HAP-1 (cell line): ENCODE measurements around the gene SIRPD.
"Not testable (repeated sequence)": the region's sequence is repeated elsewhere in the genome, so short reads cannot be mapped to it uniquely, and the experiment has no call there.

ENCODE experiments used
- DNase-seq, 2 experiments: peaks; one replicate each; pipeline ENCODE4 v3.0.0-alpha.2; 2016 to 2020; ENCODE audit warnings: low spot score in 2 of 2
- H3K27me3 ChIP-seq: fragments of 250-450 bp; sonication (Bioruptor Pico); 2 replicates; pipeline ENCODE4 v1.5.1; 2020; ENCODE audit warnings: low read depth, mild to moderate bottlenecking, moderate library complexity
- H3K36me3 ChIP-seq: fragments of 250-450 bp; sonication (Bioruptor Pico); replicated peaks from 2 replicates; pipeline ENCODE4 v1.5.1; 2020; ENCODE audit warnings: mild to moderate bottlenecking
- H3K4me1 ChIP-seq: fragments of 250-450 bp; sonication (Bioruptor Pico); 2 replicates; pipeline ENCODE4 v1.5.1; 2020; ENCODE audit warnings: mild to moderate bottlenecking
- H3K4me3 ChIP-seq: fragments of 250-450 bp; sonication (Bioruptor Pico); 2 replicates; pipeline ENCODE4 v1.5.1; 2020; ENCODE audit warnings: mild to moderate bottlenecking, moderate library complexity
- H3K9me3 ChIP-seq: fragments of 250-450 bp; sonication (Bioruptor Pico); 2 replicates; pipeline ENCODE4 v1.5.1; 2020; ENCODE audit warnings: mild to moderate bottlenecking, moderate library complexity
- in situ Hi-C: fragments of 300-500 bp; cut with MboI; formaldehyde crosslinking; loops from 3 replicates; pipeline ENCODE4 v1.14.3; 2020; ENCODE audit warnings: low sequenced_read_pairs, inconsistent platforms, mixed read lengths

SIRPD gene

DNA sequence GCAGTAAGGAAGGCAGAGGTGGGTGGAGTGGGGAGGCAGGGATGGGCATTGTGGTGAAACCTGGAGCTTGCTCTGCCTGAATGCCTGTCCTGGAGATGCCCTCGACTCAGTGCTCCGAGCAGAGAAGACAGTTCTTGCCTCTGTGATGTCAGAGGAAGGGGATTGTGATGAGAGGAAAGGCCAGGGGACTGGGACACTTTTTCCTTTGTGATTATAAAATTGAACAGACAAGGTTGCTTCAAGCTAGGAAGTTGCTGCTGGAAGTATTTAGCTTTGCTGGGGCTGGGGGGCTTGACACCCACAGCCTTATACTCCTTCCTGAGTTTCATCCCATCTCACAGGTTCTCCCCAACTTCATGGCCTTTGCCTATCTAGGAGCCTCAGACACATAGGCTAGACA, at the start of gene SIRPD:
Gene SIRPD, minus strand, starts transcription at position 101 of the 400 bp plus-strand sequence. Its CDS starts 52 bp downstream, at position 49.
- H3K4me3 ChIP-seq = no peak within 1 kb of the TSS
- no peaks in the 10 kb centered on the region for H3K4me1 ChIP-seq
- 0 out of 2 replicates have a peak, but pooled peaks cover 3% of the 10 kb centered on the region for H3K27me3 ChIP-seq
- no peak for DNase-seq
- in situ Hi-C loops = no loop called here
- no peaks in the 10 kb centered on the region for H3K9me3 ChIP-seq
- H3K36me3 ChIP-seq = no peaks in the 10 kb centered on the region

DNA sequence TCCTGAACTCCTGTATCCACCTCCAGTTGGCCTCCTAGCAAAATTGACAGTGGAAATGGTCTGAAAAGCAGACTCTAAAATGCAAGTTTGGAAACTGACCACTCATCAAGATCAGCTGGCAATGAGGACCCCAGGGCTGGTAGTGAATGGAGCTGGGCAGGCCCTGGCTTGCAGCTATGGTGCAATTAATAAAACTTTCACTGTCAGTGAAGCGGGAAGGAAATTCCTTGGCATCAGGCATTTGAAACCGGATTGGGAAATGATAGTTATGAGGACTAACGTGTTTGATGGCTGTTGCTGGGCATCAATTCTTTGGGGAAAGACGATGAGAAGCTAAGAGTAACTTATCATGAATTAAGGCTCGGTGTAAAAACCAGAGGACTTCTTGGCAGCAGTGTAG, 43.2 kb upstream of the SIRPD start:
- no peak for DNase-seq
- in situ Hi-C loops = no loop called here
- Histone ChIP-seq H3K4me1 (no peaks in the 10 kb centered on the region), H3K36me3 (no peaks in the 10 kb centered on the region), H3K27me3 (no peaks in the 10 kb centered on the region), H3K4me3 (no peak overlapping the region), H3K9me3 (no peaks in the 10 kb centered on the region)

DNA sequence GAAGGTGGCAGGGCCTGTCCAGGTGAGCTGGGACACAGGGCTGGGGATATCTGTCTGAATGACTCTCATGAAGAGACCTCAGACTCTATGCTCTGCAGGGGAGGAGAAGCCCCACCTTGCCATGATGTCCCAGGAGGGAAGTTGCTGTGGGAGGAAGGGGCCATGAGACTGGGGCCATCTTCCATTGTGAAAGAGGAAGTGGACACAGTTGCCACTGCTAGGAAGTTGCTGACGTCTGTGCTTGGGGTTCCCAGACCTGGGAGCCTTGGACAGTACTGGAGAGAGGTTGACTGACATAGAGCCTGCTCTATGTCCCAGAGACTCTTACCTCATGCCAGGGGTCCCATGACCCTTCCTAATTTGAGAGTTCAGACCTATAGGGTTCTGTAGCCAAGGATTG, 37.8 kb upstream of the SIRPD start:
- Histone ChIP-seq H3K36me3 (no peaks in the 10 kb centered on the region), H3K27me3 (no peaks in the 10 kb centered on the region), H3K9me3 (no peaks in the 10 kb centered on the region), H3K4me1 (no peaks in the 10 kb centered on the region), H3K4me3 (no peak overlapping the region)
- in situ Hi-C loops = no loop called here
- no peak for DNase-seq

DNA sequence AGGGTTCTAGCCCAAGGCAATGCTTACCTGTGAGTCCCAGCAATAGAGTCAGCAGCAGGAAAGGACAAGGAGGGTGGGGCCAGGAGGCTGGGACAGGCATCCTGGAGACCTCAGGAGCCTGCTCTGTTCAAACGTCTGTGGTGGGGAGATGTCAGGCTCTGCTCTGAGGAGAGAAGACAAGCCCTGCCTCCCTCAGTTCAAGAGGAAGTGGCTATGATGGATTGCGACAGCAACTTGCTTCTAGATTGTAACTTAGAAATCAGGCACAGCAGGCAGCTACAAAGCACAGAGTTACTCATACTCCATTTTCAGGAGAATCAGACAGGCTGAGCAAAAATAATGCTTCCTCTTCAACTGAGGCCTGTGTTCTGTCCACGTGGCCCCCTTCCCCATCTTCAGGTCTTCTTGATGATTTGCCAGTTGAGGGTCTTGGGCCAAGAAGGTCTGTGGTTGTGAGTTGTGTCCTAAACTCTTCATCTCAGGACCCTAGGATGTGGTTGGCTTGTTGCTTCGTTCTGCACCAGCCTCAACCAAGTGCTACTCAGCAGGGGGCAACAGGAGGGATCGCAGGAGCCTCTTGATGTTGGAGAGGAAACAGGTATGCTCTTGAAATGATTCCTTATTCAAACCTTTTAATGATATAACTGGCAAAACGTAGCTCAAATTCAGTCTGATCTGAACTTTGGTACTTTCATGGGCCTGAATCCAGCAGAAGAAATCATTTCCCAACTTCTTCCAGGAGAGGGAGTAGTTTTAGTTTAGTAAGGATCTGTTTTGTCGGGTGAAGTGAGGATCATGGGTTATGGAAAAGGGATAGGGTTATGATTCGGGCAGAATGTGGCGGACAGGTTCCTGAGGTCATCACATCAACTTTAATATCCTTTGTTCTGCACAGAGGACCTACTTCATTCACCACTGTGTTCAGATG, 31.3 kb upstream of the SIRPD start:
- Histone ChIP-seq H3K27me3 (no peaks in the 10 kb centered on the region), H3K4me1 (no peaks in the 10 kb centered on the region), H3K9me3 (no peaks in the 10 kb centered on the region), H3K36me3 (no peaks in the 10 kb centered on the region), H3K4me3 (no peak overlapping the region)
- in situ Hi-C loops = no loop called here
- no peak for DNase-seq

DNA sequence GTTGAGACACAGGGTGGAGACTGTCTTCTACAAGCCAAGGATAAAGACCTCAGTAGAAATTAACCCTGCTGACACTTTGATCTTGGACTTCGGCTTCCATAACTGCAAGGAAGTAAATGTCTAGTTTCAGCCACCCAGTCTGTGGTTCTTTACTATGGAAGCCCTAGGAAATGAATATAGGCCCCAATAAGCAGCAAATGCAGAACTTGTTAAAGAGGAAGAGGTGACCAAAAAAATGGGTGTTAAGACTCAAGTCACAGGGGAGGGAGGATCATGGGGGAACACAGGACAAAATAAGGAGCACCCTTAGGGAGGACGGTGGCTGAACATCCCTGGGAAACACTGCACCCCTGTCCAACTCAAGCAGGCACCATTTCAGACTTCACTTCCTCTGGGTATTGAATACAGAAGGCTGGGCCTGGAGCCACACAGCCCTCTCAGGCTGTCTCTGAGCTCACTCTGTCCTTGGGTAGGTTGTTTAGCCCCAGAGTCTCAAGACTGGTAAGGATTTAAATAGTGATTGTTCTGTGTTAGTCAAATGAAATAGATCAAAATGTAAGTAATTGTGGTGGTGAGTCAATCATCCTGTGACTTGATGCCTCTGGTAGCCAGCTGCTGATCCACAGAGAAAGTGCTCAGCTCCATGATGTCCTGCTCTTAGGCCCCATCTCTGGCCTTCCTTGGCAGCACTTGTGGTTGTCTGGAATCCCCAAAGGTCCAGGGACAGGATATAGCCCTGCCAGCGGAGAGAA, 30.5 kb upstream of the SIRPD start:
- Histone ChIP-seq H3K27me3 (no peaks in the 10 kb centered on the region), H3K36me3 (no peaks in the 10 kb centered on the region), H3K9me3 (no peaks in the 10 kb centered on the region), H3K4me1 (no peaks in the 10 kb centered on the region), H3K4me3 (no peak overlapping the region)
- in situ Hi-C loops = no loop called here
- DNase-seq = no peak

DNA sequence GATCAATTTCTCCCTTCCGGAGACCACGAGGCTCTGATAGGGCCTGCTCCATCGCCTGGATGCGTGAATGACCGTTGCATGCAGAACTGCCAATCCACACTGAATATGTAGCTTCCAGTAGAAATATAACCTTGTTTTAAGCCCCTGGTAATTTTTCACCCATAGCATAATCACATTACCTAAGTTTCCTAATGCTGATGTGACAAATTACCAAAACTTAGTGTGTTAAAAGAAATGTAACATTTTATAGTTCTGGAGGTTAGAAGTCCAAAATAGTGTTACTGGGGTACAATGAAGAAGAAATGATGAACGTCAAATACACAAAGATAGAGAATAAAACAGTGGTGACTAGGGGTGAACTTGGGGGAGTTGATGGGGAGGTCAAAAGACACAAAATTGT, 22.0 kb upstream of the SIRPD start:
- in situ Hi-C loops = no loop called here
- H3K4me1 ChIP-seq = no peaks in the 10 kb centered on the region
- H3K27me3 ChIP-seq = no peaks in the 10 kb centered on the region
- no peak for DNase-seq
- no peak overlapping the region for H3K4me3 ChIP-seq
- no peaks in the 10 kb centered on the region for H3K36me3 ChIP-seq
- no peaks in the 10 kb centered on the region for H3K9me3 ChIP-seq

DNA sequence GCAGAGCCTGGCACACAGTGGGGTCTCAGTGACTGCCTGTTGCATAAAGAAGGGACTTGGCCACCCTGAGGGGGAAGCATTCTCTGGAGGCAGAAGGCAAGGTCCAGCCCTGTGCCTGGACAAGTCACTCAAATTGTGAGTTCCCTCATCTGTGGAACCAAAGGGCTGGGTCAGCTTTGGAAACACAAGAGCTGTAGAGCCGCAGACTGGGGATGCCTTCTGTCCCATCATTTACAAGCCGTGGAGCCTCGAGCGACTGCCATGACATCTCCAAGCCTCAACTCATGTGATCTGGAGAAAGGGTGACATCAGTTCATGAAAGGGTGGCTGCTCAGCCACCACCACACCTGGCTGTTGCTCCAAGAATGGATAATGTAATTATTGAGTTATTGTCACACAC, 20.4 kb upstream of the SIRPD start:
- Histone ChIP-seq H3K9me3 (no peaks in the 10 kb centered on the region), H3K36me3 (no peaks in the 10 kb centered on the region), H3K4me3 (no peak overlapping the region), H3K27me3 (no peaks in the 10 kb centered on the region), H3K4me1 (no peaks in the 10 kb centered on the region)
- DNase-seq = no peak
- in situ Hi-C loops = no loop called here

DNA sequence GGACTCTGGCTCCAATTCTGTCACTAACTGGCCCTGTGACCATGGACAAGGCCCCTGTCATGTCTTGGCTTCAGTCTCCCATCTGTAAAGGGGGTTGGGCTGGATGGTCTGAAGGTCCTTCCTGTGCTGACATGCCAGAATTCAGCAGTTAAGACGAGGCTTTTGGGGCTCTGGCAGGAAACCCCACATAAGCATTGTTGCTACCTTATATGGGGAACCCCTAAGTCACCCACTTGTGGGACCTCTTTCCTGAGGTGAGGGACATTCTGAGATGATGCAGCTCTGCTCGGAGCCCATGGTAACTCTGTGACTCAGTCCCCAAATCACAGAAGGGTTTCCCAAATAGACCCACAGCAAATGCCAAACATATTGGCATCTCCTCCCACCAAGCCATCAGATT, 19.8 kb upstream of the SIRPD start:
- DNase-seq, H3K36me3 ChIP-seq, H3K4me1 ChIP-seq, H3K4me3 ChIP-seq, H3K27me3 ChIP-seq, in situ Hi-C loops, H3K9me3 ChIP-seq: not testable (repeated sequence)

DNA sequence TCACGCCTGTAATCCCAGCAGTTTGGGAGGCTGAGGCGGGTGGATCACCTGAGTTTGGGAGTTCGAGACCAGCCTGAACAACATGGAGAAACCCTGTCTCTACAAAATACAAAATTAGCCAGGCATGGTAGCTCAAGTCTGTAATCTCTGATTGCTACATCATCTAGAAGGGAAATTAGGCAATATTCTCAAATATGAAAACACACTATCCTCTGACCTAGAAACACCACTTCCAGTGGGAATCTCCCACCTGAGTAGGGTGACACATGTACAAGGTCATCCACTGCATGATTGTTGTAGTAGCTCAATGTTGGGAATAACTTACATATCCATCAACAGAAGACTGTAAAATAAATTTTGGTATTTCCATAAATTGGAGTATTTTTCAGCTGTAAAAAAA, 19.1 kb upstream of the SIRPD start:
- no peaks in the 10 kb centered on the region for H3K27me3 ChIP-seq
- DNase-seq = no peak
- in situ Hi-C loops = no loop called here
- H3K36me3 ChIP-seq = no peaks in the 10 kb centered on the region
- no peak overlapping the region for H3K4me3 ChIP-seq
- no peaks in the 10 kb centered on the region for H3K9me3 ChIP-seq
- no peaks in the 10 kb centered on the region for H3K4me1 ChIP-seq

DNA sequence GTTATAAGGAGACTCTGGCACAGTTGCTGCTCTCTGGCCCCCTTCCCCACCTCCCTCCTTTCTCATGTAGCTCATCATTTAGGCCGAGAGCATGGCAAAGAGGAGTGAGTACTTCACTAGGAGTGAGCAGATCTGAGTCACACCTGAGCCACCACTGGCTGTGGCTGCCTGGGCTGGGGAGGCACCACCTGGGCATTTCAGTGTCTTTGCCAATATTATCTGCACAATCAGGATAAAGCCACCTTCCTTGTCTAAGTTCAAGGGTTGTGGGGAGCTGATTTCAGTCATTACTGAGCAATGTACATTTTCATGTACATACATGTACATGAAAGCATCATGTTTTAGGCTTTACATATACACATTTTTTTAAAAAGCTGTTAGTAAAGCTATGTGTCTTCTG, 18.5 kb upstream of the SIRPD start:
- DNase-seq, in situ Hi-C loops, H3K4me1 ChIP-seq, H3K36me3 ChIP-seq, H3K9me3 ChIP-seq, H3K27me3 ChIP-seq, H3K4me3 ChIP-seq: not testable (repeated sequence)

DNA sequence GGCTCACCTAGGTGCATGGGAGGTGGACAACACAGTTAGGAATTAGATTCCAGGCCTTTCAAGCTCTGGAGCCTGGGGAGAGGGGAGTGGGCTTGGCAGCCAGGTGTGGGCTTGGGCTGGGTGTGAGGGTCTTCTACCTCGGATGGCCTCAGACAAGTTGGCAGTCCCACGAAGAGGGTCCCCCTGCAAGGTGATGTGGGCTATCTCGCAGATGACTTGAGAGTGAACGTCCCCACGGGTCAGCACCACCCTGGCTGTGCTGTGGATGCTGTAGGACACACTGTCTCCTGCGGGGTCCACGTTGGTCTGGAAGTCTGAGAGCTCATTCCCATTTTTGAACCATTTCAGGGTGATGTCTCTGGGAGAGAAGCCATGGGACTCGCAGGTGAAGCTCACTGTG, 14.1 kb upstream of the SIRPD start:
- in situ Hi-C loops, H3K36me3 ChIP-seq, H3K4me3 ChIP-seq, H3K9me3 ChIP-seq, H3K4me1 ChIP-seq, H3K27me3 ChIP-seq, DNase-seq: not testable (repeated sequence)

DNA sequence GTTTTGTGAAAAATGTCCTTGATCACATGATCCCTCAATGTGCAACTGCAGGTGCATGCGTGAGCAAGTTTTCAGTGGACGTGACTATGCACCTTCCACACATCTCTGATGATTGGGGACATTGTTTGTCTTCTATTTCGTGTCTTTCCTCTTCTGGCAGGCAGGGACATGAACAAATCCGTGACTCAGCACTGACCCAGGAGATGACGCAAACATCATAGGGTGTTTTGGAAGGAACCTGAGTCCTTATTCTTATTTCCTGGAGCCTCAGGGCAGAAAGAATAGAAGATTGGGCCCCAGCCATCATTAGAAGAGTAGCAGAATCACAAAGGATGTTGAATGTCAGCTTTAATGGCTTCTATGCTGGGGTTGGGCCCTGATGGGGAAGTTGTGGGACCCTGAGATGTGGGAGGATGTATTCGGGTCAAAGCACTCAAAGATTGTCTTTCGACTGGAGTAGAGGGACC, 11.9 kb upstream of the SIRPD start:
- no peak for DNase-seq
- Histone ChIP-seq H3K4me3 (no peak overlapping the region), H3K9me3 (no peaks in the 10 kb centered on the region), H3K27me3 (no peaks in the 10 kb centered on the region), H3K4me1 (no peaks in the 10 kb centered on the region), H3K36me3 (no peaks in the 10 kb centered on the region)
- in situ Hi-C loops = no loop called here

DNA sequence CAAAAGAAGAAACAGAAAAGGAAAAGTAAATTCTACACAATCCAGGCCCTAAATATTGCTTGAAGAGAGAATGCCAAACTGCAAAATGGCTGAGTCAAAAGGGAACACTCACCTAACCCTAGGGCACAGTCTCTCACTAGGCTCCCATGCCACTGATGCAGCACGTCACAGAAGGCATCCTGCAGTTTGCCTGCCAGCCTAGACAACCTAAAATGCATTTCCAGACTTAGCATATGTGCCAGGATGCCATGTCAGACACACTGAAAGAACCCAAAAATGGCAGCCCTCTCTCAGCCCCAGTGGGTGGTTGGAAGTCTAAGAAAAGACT, 10.6 kb upstream of the SIRPD start:
- in situ Hi-C loops = no loop called here
- DNase-seq = no peak
- Histone ChIP-seq H3K4me3 (no peak overlapping the region), H3K4me1 (no peaks in the 10 kb centered on the region), H3K9me3 (no peaks in the 10 kb centered on the region), H3K36me3 (no peaks in the 10 kb centered on the region), H3K27me3 (no peaks in the 10 kb centered on the region)

DNA sequence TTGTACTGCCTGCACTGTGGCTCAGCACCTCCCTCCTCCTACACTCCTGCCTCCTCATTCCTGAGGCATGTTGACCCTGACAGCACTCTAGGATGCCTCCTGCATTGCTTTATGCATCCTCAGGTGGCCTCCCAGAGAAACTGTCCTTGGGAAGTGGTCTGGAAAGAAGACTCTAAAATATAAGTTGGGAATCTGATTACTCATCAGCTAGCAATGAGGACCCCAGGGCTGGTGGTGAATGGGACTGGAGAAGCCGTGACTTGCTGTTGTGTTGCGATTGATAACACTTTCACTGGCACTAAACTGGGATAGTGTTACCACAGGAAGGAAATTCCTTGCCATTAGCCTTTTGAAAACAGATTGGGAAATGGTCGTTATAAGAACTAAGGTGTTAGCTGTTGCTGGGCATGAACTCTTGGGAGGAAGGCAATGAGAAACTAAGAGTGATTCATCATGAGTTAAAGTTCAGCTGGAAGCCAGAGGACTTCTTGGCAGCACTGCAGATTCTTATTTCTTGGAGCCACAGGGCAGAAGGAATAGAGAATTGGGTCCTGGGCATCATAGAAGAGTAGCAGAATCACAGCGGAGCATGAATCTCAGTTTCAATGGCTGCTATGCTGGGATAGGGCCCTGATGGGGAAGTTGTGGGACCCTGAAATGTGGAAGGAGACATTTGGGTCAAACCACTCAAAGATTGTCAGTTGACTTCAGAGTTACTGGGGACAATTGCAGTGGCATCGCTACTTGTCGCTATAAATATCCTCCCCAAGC, 10.1 kb upstream of the SIRPD start:
- Histone ChIP-seq H3K27me3 (no peaks in the 10 kb centered on the region), H3K9me3 (no peaks in the 10 kb centered on the region), H3K36me3 (no peaks in the 10 kb centered on the region), H3K4me3 (no peak overlapping the region), H3K4me1 (no peaks in the 10 kb centered on the region)
- in situ Hi-C loops = no loop called here
- DNase-seq = no peak
